ENCODE measurements around the gene ELP6.

DNA sequence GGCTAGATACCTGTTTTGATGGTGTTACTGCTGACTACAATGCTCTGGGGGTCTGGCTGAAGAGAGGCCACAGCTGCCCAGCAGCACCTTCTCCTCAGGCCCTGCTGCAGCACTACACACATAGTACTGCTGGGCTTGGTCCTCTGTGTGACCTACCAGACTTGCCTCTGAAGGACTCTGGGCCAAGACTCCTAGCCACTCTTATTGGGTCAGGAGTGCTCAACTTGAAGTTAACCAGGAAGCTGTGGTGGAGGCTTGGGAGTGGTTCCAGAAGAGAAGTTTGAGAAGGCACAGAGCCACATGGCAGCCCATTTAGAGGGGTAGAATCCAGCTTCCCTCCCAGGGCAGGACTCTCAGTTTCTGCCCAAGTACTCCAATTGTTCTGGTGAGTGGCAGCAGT is 16.6 kb downstream of the ELP6 start:
- no peak for TF ChIP-seq CTCF (IDR thresholded peaks at IDR 0.05 in 4 of 5, conservative IDR thresholded peaks at IDR 0.05 in 1 of 5)
- no peak for TF ChIP-seq POLR2A (IDR thresholded peaks at IDR 0.05)
